ENCODE measurements around the gene ZC3H10. TPM values are rescaled to one million over a fixed set of nuclear protein-coding genes. Genes with fewer than 3 reads are reported as not detected.
A peak's percentile ranks its signal among the peaks of the same experiment; 100 is the strongest.

Gene ZC3H10
- total and polyA plus RNA-seq, 2 of the 13 experiments (the other 11 are each of a cell fraction or from before 2014, with no cell fraction given): 0.70 to 2.3 TPM

GRCh38 chr12:56104109-56104814 is 13.8 kb upstream of the ZC3H10 start, which contains the start of gene PA2G4 (continued):
- TF ChIP-seq ZNF670 (CRISPR knock-in tag; IDR thresholded peaks at IDR 0.05; ENCODE audit: borderline replicate concordance): peak; percentile 76
- peak; percentile 94 for TF ChIP-seq ZNF564 (CRISPR knock-in tag; IDR thresholded peaks at IDR 0.05)
- peak; percentile 90 for TF ChIP-seq KDM4B (CRISPR knock-in tag; IDR thresholded peaks at IDR 0.05)
- TF ChIP-seq ZIK1 (CRISPR knock-in tag; IDR thresholded peaks at IDR 0.05; ENCODE audit: borderline replicate concordance, low read depth): peak; percentile 76; the same call in 1 of the 2 replicates
- TF ChIP-seq DPF2 (CRISPR knock-in tag; IDR thresholded peaks at IDR 0.05; ENCODE audit: borderline replicate concordance, low read depth): no peak
- peak; percentile 18; the same call in 1 of the 2 replicates for TF ChIP-seq KDM5A (IDR thresholded peaks at IDR 0.05; ENCODE audit: borderline replicate concordance, low read length)
- peak; percentile 70; the same call in 1 of the 2 replicates for TF ChIP-seq HNRNPL (IDR thresholded peaks at IDR 0.05; ENCODE audit: low read depth, low read length)
- 0 out of 2 replicates have a peak, but pooled peaks have one; percentile 29 for TF ChIP-seq NR1H2 (CRISPR knock-in tag; IDR thresholded peaks at IDR 0.05; ENCODE audit: borderline replicate concordance, low read depth)
- TF ChIP-seq HHEX (CRISPR knock-in tag; IDR thresholded peaks at IDR 0.05): no peak
- TF ChIP-seq GFI1 (CRISPR knock-in tag; IDR thresholded peaks at IDR 0.05; ENCODE audit: borderline replicate concordance): no peak
- TF ChIP-seq CENPX (CRISPR knock-in tag; IDR thresholded peaks at IDR 0.05): no peak
- no peak for TF ChIP-seq ZNF24 (IDR thresholded peaks at IDR 0.05)
- TF ChIP-seq KLF12 (CRISPR knock-in tag; IDR thresholded peaks at IDR 0.05; ENCODE audit: borderline replicate concordance): no peak; the same call in 1 of the 2 replicates
- peak; percentile 61 for TF ChIP-seq NFYB (CRISPR knock-in tag; IDR thresholded peaks at IDR 0.05)
- TF ChIP-seq ZNF550 (CRISPR knock-in tag; IDR thresholded peaks at IDR 0.05; ENCODE audit: borderline replicate concordance): no peak
- no peak; the same call in 1 of the 2 replicates for TF ChIP-seq ZBTB20 (CRISPR knock-in tag; IDR thresholded peaks at IDR 0.05; ENCODE audit: borderline replicate concordance, low read depth)
- TF ChIP-seq ZNF766 (CRISPR knock-in tag; IDR thresholded peaks at IDR 0.05; ENCODE audit: borderline replicate concordance): peak; percentile 64; the same call in 1 of the 2 replicates
- TF ChIP-seq FOXO4 (CRISPR knock-in tag; conservative IDR thresholded peaks at IDR 0.05): 0 out of 2 replicates have a peak, but pooled peaks have one; percentile 94
- peak; percentile 92 for TF ChIP-seq PHF5A (CRISPR knock-in tag; IDR thresholded peaks at IDR 0.05; ENCODE audit: low read depth, unreplicated experiment)
- TF ChIP-seq ATAD3A (CRISPR knock-in tag; IDR thresholded peaks at IDR 0.05): no peak
- TF ChIP-seq KLF11 (CRISPR knock-in tag; IDR thresholded peaks at IDR 0.05): no peak
- TF ChIP-seq ZNF850 (CRISPR knock-in tag; conservative IDR thresholded peaks at IDR 0.05): 0 out of 2 replicates have a peak, but pooled peaks have one; percentile 86
- TF ChIP-seq ZFP62 (CRISPR knock-in tag; IDR thresholded peaks at IDR 0.05): peak; percentile 22; the same call in 1 of the 2 replicates
- TF ChIP-seq ZNF746 (CRISPR knock-in tag; IDR thresholded peaks at IDR 0.05): peak; percentile 4; the same call in 1 of the 2 replicates
- peak; percentile 77 for TF ChIP-seq ATF1 (CRISPR knock-in tag; IDR thresholded peaks at IDR 0.05)
- TF ChIP-seq ZNF546 (CRISPR knock-in tag; conservative IDR thresholded peaks at IDR 0.05): peak; percentile 70; the same call in 1 of the 2 replicates

All from HepG2 (cell line).